GM21390 (cell line): ENCODE data around the gene MUC20.
"Not testable (repeated sequence)": the region's sequence is repeated elsewhere in the genome, so short reads cannot be mapped to it uniquely, and the experiment has no call there.

Source experiments
- ATAC-seq: cut with Tn5 transposase; IDR thresholded peaks from one replicate; pipeline ENCODE4 v1.9.1; 2021; ENCODE audit not compliant: unreplicated experiment

Gene MUC20

GRCh38 chr3:195769551-195769950 is 48.8 kb downstream of the MUC20 start:
- no peak for ATAC-seq

- ATAC-seq = no peak
Measured at GRCh38 chr3:195770081-195770840, 49.5 kb downstream of the MUC20 start.

DNA sequence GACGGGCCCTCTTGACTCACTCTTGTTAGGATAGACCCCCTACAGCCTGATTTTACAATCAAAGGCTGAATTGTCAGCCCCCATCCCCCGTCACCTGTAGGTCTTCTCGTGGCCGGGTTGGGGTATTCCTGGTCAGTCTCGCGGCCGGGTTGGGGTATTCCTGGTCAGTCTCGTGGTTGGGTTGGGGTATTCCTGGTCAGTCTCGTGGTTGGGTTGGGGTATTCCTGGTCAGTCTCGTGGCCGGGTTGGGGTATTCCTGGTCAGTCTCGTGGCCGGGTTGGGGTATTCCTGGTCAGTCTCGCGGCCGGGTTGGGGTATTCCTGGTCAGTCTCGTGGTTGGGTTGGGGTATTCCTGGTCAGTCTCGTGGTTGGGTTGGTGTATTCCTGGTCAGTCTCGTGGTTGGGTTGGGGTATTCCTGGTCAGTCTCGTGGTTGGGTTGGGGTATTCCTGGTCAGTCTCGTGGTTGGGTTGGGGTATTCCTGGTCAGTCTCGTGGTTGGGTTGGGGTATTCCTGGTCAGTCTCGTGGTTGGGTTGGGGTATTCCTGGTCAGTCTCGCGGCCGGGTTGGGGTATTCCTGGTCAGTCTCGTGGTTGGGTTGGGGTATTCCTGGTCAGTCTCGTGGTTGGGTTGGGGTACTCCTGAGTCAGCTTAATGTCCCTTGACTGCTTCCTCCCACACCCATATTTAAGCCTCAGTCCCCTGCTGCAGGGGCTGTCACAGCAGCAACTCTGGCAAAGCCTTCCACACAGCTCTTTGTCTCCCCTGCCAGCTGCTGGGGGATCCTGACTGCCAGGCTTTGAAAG is 50.3 kb downstream of the MUC20 start:
- ATAC-seq = not testable (repeated sequence)

DNA sequence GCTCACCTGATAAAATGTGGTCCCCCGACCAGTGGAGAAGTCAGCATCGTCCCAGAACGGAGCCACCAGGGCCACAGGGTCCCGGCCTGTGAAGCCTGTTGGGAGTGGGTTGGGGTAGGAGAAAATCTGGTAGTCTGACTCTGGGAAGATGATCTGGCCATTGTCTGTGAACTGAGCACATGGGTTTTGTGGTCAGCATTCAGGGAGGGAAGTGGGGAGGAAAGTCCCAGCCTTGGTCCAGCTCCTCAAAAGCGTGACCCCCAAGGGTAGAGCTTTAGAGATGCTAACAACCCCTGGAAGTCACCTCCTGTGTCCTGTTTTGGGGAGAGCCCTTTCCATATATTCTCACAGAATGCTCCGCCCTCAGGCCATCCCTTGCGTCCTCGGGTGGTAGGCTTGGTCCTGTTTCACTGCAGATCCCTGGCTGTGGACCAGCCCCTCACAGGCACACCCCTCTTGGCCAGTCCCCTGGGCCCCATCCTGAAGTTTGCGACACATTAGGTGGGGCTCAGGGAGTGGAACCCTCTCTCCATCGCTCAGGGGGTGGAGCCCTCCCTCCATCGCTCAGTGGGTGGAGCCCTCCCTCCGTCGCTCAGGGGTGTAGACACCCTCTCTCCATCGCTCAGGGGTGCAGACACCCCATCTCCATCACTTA is 51.0 kb downstream of the MUC20 start:
- ATAC-seq = no peak

GRCh38 chr3:195773956-195774537 is 53.3 kb downstream of the MUC20 start:
- ATAC-seq = no peak

DNA sequence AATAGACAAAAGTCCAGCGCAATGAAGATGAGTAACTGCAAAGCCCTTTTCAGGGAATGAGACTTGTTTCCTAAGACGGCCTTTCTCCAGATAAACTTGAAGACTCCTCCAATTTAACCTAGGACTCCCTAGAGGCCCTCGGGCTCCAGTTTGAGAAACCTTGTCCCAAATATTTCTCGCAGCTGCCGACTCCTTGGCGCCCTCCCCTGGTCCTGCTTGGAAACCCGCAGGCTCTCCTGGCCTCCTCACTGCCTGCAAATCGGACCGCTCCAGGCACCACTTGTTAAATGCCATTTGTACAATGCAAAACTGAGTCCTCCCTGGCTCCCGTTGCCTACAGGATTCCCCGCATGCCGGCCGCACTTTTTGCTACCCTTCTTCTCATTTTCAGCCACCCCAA is 54.1 kb downstream of the MUC20 start:
- ATAC-seq = no peak

DNA sequence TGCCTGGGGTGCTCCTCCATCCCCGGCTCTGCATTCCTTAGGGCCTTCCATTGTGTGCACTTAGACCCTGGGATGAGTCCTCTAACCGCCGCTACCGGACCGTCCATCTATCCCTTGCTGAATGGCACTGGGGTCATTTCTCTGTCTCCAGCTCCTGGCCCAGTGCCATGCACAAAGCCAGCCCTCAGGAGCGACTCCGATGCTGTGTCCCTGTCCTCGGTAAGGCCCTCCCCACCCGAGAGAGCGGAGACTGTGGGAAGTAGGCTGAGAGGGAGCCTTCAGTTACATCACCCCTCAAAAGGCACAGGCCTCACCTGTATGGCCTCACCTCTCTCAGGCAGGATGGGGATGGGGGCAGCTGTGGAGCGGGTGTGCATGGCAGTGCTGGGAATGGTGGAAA is 57.2 kb downstream of the MUC20 start:
- no peak for ATAC-seq

GRCh38 chr3:195781236-195781635 is 60.5 kb downstream of the MUC20 start:
- not testable (repeated sequence) for ATAC-seq
